Stimulated activated CD4-positive, alpha-beta T cell treated with anti-CD3 and anti-CD28 coated beads, Interleukin-12 subunit alpha, Interleukin-12 subunit beta, amount 100 ng/mL, for 24 hours (primary cell): ENCODE data around the gene SIAH1.
"Not testable (repeated sequence)": the region's sequence is repeated elsewhere in the genome, so short reads cannot be mapped to it uniquely, and the experiment has no call there.

Source experiments
- DNase-seq, 2 experiments: peaks; one replicate each; pipeline ENCODE4 v3.0.0-alpha.2; 2020; ENCODE audit warnings: low read depth in 2 of 2

SIAH1 gene

GRCh38 chr16:48385253-48386150 is at the start of gene SIAH1:
Gene SIAH1, minus strand, starts transcription at chr16:48385413. Its CDS starts 22,985 bp downstream, at chr16:48362428.
- peak; percentile 71 to 83 for DNase-seq

- DNase-seq = no peak
Observed at GRCh38 chr16:48434653-48435317, 49.6 kb upstream of the SIAH1 start.

GRCh38 chr16:48433850-48434530 is 48.8 kb upstream of the SIAH1 start:
- DNase-seq = no peak

GRCh38 chr16:48433116-48433849 is 48.1 kb upstream of the SIAH1 start:
- no peak for DNase-seq

GRCh38 chr16:48432136-48432535 is 46.9 kb upstream of the SIAH1 start:
- DNase-seq = no peak

GRCh38 chr16:48430890-48431289 is 45.7 kb upstream of the SIAH1 start:
- no peak for DNase-seq

GRCh38 chr16:48426244-48427141 is 41.3 kb upstream of the SIAH1 start:
- DNase-seq = no peak

- no peak for DNase-seq
Observed at GRCh38 chr16:48422537-48422936, 37.3 kb upstream of the SIAH1 start.

GRCh38 chr16:48421741-48422140 is 36.5 kb upstream of the SIAH1 start:
- DNase-seq = no peak

- no peak for DNase-seq
Observed at GRCh38 chr16:48420437-48420836, 35.2 kb upstream of the SIAH1 start.

GRCh38 chr16:48416617-48417016 is 31.4 kb upstream of the SIAH1 start:
- not testable (repeated sequence) for DNase-seq

GRCh38 chr16:48413272-48413671 is 28.1 kb upstream of the SIAH1 start:
- no peak for DNase-seq

GRCh38 chr16:48409839-48410632 is 24.8 kb upstream of the SIAH1 start:
- no peak for DNase-seq

- no peak for DNase-seq
Observed at GRCh38 chr16:48408688-48409087, 23.5 kb upstream of the SIAH1 start.

- no peak for DNase-seq
Observed at GRCh38 chr16:48405907-48406306, 20.7 kb upstream of the SIAH1 start.

- DNase-seq = no peak
Observed at GRCh38 chr16:48405153-48405552, 19.9 kb upstream of the SIAH1 start.

- not testable (repeated sequence) for DNase-seq
Observed at GRCh38 chr16:48402547-48402946, 17.3 kb upstream of the SIAH1 start.

GRCh38 chr16:48395375-48395774 is 10.2 kb upstream of the SIAH1 start:
- DNase-seq = no peak

- no peak for DNase-seq
Observed at GRCh38 chr16:48394355-48394703, 9.1 kb upstream of the SIAH1 start.
